OCI-LY3 (cell line): Measurements from ENCODE around the gene PEPD.
A peak's percentile ranks its signal among the peaks of the same experiment; 100 is the strongest.

Source experiments
- H2AFZ ChIP-seq: fragments of 200-600, 300-600 bp; shearing (Covaris generic); 2 replicates; pipeline ENCODE4 v1.6.0; 2014; ENCODE audit warnings: antibody characterized with exemption, low read depth, low read length
- H3K27ac ChIP-seq: fragments of 200-600, 300-600 bp; sonication (generic); 2 replicates; pipeline ENCODE4 v1.5.1; 2014; ENCODE audit warnings: mild to moderate bottlenecking, low read length, moderate library complexity, mixed read lengths
- H3K27me3 ChIP-seq: fragments of 200-600, 300-600 bp; sonication (generic); 2 replicates; pipeline ENCODE4 v1.6.1; 2014; ENCODE audit warnings: low read depth, low read length, mixed read lengths
- H3K36me3 ChIP-seq: fragments of 200-600, 300-600 bp; sonication (generic); replicated peaks from 2 replicates; pipeline ENCODE3; 2014; ENCODE audit warnings: low read depth, low read length, mixed read lengths
- H3K4me1 ChIP-seq: fragments of 300-600, 200-600 bp; sonication (generic); 2 replicates; pipeline ENCODE4 v1.6.1; 2014; ENCODE audit warnings: low read length, mixed read lengths
- H3K4me2 ChIP-seq: fragments of 200-600, 300-600 bp; sonication (generic); 2 replicates; pipeline ENCODE4 v1.6.1; 2014; ENCODE audit warnings: low read length, mixed read lengths
- H3K4me3 ChIP-seq: fragments of 300-600, 200-600 bp; sonication (generic); 2 replicates; pipeline ENCODE4 v1.5.1; 2014; ENCODE audit warnings: antibody characterized with exemption, mild to moderate bottlenecking, low read length, moderate library complexity
- H3K79me2 ChIP-seq: fragments of 300-600, 200-600 bp; shearing (Covaris generic); 2 replicates; pipeline ENCODE4 v1.6.1; 2014; ENCODE audit warnings: mild to moderate bottlenecking, low read length, mixed read lengths
- H3K9ac ChIP-seq: fragments of 300-600, 200-600 bp; shearing (Covaris generic); 2 replicates; pipeline ENCODE4 v1.6.0; 2014; ENCODE audit warnings: mild to moderate bottlenecking, low read length, moderate library complexity
- H3K9me3 ChIP-seq: fragments of 200-600, 300-600 bp; shearing (Covaris generic); 2 replicates; pipeline ENCODE4 v1.6.1; 2014; ENCODE audit warnings: low read length, mixed read lengths; ENCODE audit not compliant: insufficient read depth
- H4K20me1 ChIP-seq: fragments of 200-600, 300-600 bp; sonication (generic); 2 replicates; pipeline ENCODE4 v1.6.1; 2016; ENCODE audit warnings: low read length, mixed read lengths; ENCODE audit not compliant: insufficient read depth
- CTCF ChIP-seq: fragments of 200-600, 300-600 bp; sonication (generic); IDR thresholded peaks from 2 replicates; pipeline ENCODE4 v1.5.1; 2014; ENCODE audit warnings: antibody characterized with exemption, low read length, low read depth
- EZH2phosphoT487 ChIP-seq: fragments of 200-600 bp; shearing (Covaris generic); IDR thresholded peaks from 2 replicates; pipeline ENCODE4 v1.6.1; 2018; ENCODE audit warnings: antibody characterized with exemption, mixed run types, low read depth

PEPD gene

GRCh38 chr19:33407716-33408115 lies 113.9 kb downstream of the PEPD start:
- no peaks in the 10 kb centered on the region for H3K36me3 ChIP-seq
- no peaks in the 10 kb centered on the region for H3K9me3 ChIP-seq
- H3K4me2 ChIP-seq: no peak overlapping the region
- no peaks in the 10 kb centered on the region for H3K27me3 ChIP-seq
- no peaks in the 10 kb centered on the region for H4K20me1 ChIP-seq
- no peaks in the 10 kb centered on the region for H3K79me2 ChIP-seq
- H2AFZ ChIP-seq: no peak overlapping the region
- no peak overlapping the region for H3K4me3 ChIP-seq
- H3K4me1 ChIP-seq: peaks cover 15% of the 10 kb centered on the region
- H3K9ac ChIP-seq: no peak overlapping the region
- TF ChIP-seq EZH2phosphoT487: no peak
- no peak for TF ChIP-seq CTCF
- no peak overlapping the region for H3K27ac ChIP-seq

- Histone ChIP-seq H4K20me1 (no peaks in the 10 kb centered on the region), H3K4me1 (peaks cover 15% of the 10 kb centered on the region), H3K4me3 (no peak overlapping the region), H2AFZ (no peak overlapping the region), H3K4me2 (no peak overlapping the region), H3K9me3 (no peaks in the 10 kb centered on the region), H3K27me3 (no peaks in the 10 kb centered on the region), H3K79me2 (no peaks in the 10 kb centered on the region), H3K27ac (no peak overlapping the region), H3K9ac (no peak overlapping the region), H3K36me3 (no peaks in the 10 kb centered on the region)
- TF ChIP-seq CTCF: no peak
- no peak for TF ChIP-seq EZH2phosphoT487
These were observed 114.4 kb downstream of the PEPD start for GRCh38 chr19:33407140-33407551.

GRCh38 chr19:33406521-33407139 lies 115.0 kb downstream of the PEPD start:
- TF ChIP-seq EZH2phosphoT487 (no peak), CTCF (peak; percentile 92)
- Histone ChIP-seq H4K20me1 (no peaks in the 10 kb centered on the region), H3K27ac (no peak overlapping the region)

GRCh38 chr19:33405553-33406461 lies 115.8 kb downstream of the PEPD start:
- Histone ChIP-seq H3K27ac (no peak overlapping the region), H3K4me3 (no peak overlapping the region), H4K20me1 (no peaks in the 10 kb centered on the region), H3K27me3 (no peaks in the 10 kb centered on the region), H3K4me2 (no peak overlapping the region), H3K36me3 (no peaks in the 10 kb centered on the region), H3K9ac (no peak overlapping the region), H3K79me2 (no peaks in the 10 kb centered on the region), H2AFZ (no peak overlapping the region), H3K4me1 (peaks cover 15% of the 10 kb centered on the region), H3K9me3 (no peaks in the 10 kb centered on the region)
- TF ChIP-seq EZH2phosphoT487 (no peak), CTCF (no peak)

More at GRCh38 chr19:33406521-33407139, 115.0 kb downstream of the PEPD start:
- Histone ChIP-seq H2AFZ (no peak overlapping the region), H3K9ac (no peak overlapping the region), H3K9me3 (no peaks in the 10 kb centered on the region), H3K4me1 (peaks cover 15% of the 10 kb centered on the region), H3K4me2 (no peak overlapping the region), H3K27me3 (no peaks in the 10 kb centered on the region), H3K36me3 (no peaks in the 10 kb centered on the region), H3K4me3 (no peak overlapping the region), H3K79me2 (no peaks in the 10 kb centered on the region)
